Uterus (tissue), 4 donors: ENCODE measurements around the gene NOBOX. TPM values are rescaled to one million over a fixed set of nuclear protein-coding genes. Genes with fewer than 3 reads are reported as not detected.
A peak's percentile ranks its signal among the peaks of the same experiment; 100 is the strongest.
"Not testable (repeated sequence)": the region's sequence is repeated elsewhere in the genome, so short reads cannot be mapped to it uniquely, and the experiment has no call there.

Source experiments
- DNase-seq, 2 donors: peaks; one replicate each; pipeline ENCODE4 v3.0.0-alpha.2; 2019 to 2020
- H3K27ac ChIP-seq, 2 donors: fragments of 200-600 bp; sonication (generic); 1 replicate in 1 of 2; 2 replicates in 1 of 2; pipeline ENCODE4 v1.5.1; 2016 to 2018
- H3K27me3 ChIP-seq, 2 donors: fragments of 200-600 bp; sonication (generic); one replicate each; pipeline ENCODE4 v1.5.1; 2018 to 2019; ENCODE audit warnings: control low read depth in 1 of 2
- H3K36me3 ChIP-seq, 2 donors: fragments of 200-600 bp; sonication (generic); one replicate each; pipeline ENCODE4 v1.5.1; 2019; ENCODE audit warnings: control low read depth in 1 of 2
- H3K4me1 ChIP-seq, 2 donors: fragments of 200-600 bp; sonication (generic); one replicate each; pipeline ENCODE4 v1.5.1; 2018 to 2019; ENCODE audit warnings: control low read depth in 1 of 2
- H3K4me3 ChIP-seq, 2 donors: fragments of 200-600 bp; sonication (generic); 1 replicate in 1 of 2; 2 replicates in 1 of 2; pipeline ENCODE4 v1.5.1; 2018 to 2019; ENCODE audit warnings: mild to moderate bottlenecking in 1 of 2
- H3K9me3 ChIP-seq, 2 donors: fragments of 200-600 bp; sonication (generic); one replicate each; pipeline ENCODE4 v1.5.1; 2019; ENCODE audit warnings: control low read depth in 1 of 2
- POLR2A ChIP-seq, 2 donors: fragments of 450-650 bp; IDR thresholded peaks; one replicate each; pipeline ENCODE4 v1.6.1; 2016; ENCODE audit warnings: antibody characterized with exemption in 2 of 2, mild to moderate bottlenecking in 1 of 2, moderate library complexity in 1 of 2
- intact Hi-C: fragments of 100-400 bp; cut with DNase I; formaldehyde crosslinking; loops from one replicate; pipeline ENCODE4 v1.15.1; 2023; ENCODE audit warnings: low total_unique reads
- total RNA-seq, 4 donors: library from RNA; depleted of rRNA in 3 of 4; stranded (reverse); fragments of >200 nt in 3 of 4; gene quantifications; one replicate each; pipeline versions ENCODE4 v1.1.0 to v1.2.4, GENCODE V29; 2014 to 2023
- TF ChIP-seq, protein P1 (sequence below), 4 experiments: fragments of 200-600 bp in 2 of 4; fragments of 450-650 bp in 2 of 4; sonication (generic) in 2 of 4; IDR thresholded peaks; one replicate each; pipeline ENCODE4 v1.5.1; 2016 to 2019; ENCODE audit warnings: antibody characterized with exemption in 4 of 4, mild to moderate bottlenecking in 2 of 4, moderate library complexity in 1 of 4
- donor health status: DM: yes; HTN: yes; CAD: no.

NOBOX gene
- total RNA-seq, 4 donors from 2014 or later, result not detected

DNA sequence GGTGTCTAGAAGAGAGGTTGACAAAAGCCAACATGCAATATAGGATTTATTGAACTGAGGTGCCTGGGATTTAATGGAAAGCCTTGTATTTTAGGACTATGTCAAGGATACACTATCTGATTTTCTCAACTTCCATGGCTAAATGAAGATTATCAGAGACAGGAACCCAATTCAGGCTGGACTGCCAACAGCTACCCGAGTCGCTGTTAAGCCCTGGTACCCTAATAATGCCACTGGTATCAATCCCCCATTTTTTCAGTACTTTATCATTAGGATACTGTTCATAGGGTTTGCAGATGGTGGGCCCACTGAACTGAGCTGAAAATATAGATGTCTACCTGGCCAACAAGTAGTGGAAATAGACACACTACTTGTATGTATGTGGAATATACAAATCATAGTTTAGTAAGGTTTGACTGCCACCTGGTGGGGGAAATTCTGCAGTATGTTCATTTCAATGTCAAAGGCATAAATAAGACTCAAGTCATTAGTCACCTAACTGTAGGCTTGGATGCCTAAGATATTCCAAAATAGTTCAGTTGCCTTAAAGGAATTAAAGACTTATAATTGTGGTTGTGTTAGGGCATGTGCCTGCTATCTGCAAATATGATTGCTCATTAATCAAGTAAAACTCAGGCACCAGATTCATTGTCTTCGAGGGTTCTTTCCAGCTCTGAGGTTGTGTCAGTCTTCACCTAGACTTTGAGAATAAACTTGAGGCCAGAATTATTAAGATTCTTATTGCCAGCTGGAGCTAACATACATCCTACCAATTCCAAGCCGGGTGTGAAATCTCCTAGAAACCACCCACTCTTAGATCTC lies 34.1 kb upstream of the NOBOX start:
- Histone ChIP-seq H3K4me1 (no peaks in the 10 kb centered on the region), H3K36me3 (no peaks in the 10 kb centered on the region), H3K27me3 (no peaks in the 10 kb centered on the region), H3K4me3 (no peak overlapping the region), H3K9me3 (no peaks in the 10 kb centered on the region), H3K27ac (no peak overlapping the region)
- intact Hi-C loops, result no loop called here
- peak; percentile 17 to 23 for DNase-seq
- TF ChIP-seq POLR2A (IDR thresholded peaks at IDR 0.05), result no peak
- TF ChIP-seq, protein P1, sequence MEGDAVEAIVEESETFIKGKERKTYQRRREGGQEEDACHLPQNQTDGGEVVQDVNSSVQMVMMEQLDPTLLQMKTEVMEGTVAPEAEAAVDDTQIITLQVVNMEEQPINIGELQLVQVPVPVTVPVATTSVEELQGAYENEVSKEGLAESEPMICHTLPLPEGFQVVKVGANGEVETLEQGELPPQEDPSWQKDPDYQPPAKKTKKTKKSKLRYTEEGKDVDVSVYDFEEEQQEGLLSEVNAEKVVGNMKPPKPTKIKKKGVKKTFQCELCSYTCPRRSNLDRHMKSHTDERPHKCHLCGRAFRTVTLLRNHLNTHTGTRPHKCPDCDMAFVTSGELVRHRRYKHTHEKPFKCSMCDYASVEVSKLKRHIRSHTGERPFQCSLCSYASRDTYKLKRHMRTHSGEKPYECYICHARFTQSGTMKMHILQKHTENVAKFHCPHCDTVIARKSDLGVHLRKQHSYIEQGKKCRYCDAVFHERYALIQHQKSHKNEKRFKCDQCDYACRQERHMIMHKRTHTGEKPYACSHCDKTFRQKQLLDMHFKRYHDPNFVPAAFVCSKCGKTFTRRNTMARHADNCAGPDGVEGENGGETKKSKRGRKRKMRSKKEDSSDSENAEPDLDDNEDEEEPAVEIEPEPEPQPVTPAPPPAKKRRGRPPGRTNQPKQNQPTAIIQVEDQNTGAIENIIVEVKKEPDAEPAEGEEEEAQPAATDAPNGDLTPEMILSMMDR (IDR thresholded peaks at IDR 0.05), result peak in 3 of 4 experiments; percentile 20 to 38 (median 31)

GRCh38 chr7:144436500-144436899 lies 33.0 kb upstream of the NOBOX start:
- Histone ChIP-seq H3K4me3 (no peak overlapping the region), H3K4me1 (no peaks in the 10 kb centered on the region), H3K27me3 (no peaks in the 10 kb centered on the region), H3K9me3 (no peaks in the 10 kb centered on the region), H3K36me3 (no peaks in the 10 kb centered on the region), H3K27ac (no peak overlapping the region)
- TF ChIP-seq, protein P1 (IDR thresholded peaks at IDR 0.05), result no peak
- no peak for TF ChIP-seq POLR2A (IDR thresholded peaks at IDR 0.05)
- intact Hi-C loops, result no loop called here
- no peak for DNase-seq

- no peak for DNase-seq
- no peaks in the 10 kb centered on the region for H3K9me3 ChIP-seq
- no peak overlapping the region for H3K4me3 ChIP-seq
- no peaks in the 10 kb centered on the region for H3K27me3 ChIP-seq
- intact Hi-C loops, result no loop called here
- H3K36me3 ChIP-seq, result no peaks in the 10 kb centered on the region
- no peaks in the 10 kb centered on the region for H3K4me1 ChIP-seq
- TF ChIP-seq, protein P1 (IDR thresholded peaks at IDR 0.05), result no peak
- no peak for TF ChIP-seq POLR2A (IDR thresholded peaks at IDR 0.05)
- H3K27ac ChIP-seq, result no peak overlapping the region
Measured at GRCh38 chr7:144428431-144428830, 24.9 kb upstream of the NOBOX start.

GRCh38 chr7:144427539-144427938 lies 24.0 kb upstream of the NOBOX start:
- H3K27me3 ChIP-seq, H3K36me3 ChIP-seq, H3K27ac ChIP-seq, H3K4me3 ChIP-seq, H3K4me1 ChIP-seq, H3K9me3 ChIP-seq, intact Hi-C loops, DNase-seq: not testable (repeated sequence)

DNA sequence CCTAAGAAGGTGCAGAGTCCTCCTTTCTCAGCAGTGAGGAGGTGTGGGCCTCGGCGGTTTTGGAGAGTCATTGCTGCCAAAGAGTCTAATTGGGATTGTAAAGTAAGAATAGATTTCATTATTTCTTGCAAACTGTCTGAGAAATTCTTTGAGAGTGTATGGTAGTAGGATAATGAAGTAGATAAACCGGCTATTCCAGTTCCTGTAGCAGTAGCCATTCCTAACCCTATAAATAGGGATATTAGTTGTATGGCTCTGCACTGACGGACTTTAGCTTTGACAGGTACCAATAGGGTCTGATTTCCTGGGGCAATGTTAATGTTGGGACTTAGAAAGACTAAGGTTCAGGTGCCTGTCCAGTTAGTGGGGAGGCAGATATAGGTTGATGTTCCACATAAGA lies 15.4 kb upstream of the NOBOX start:
- H3K4me3 ChIP-seq, DNase-seq, intact Hi-C loops, H3K9me3 ChIP-seq, H3K27me3 ChIP-seq, H3K36me3 ChIP-seq, H3K4me1 ChIP-seq, H3K27ac ChIP-seq: not testable (repeated sequence)

- no peak overlapping the region for H3K4me3 ChIP-seq
- no peak for DNase-seq
- H3K4me1 ChIP-seq, result no peaks in the 10 kb centered on the region
- no peaks in the 10 kb centered on the region for H3K36me3 ChIP-seq
- TF ChIP-seq, protein P1 (IDR thresholded peaks at IDR 0.05), result no peak
- TF ChIP-seq POLR2A (IDR thresholded peaks at IDR 0.05), result no peak
- no peaks in the 10 kb centered on the region for H3K9me3 ChIP-seq
- intact Hi-C loops, result no loop called here
- no peak overlapping the region for H3K27ac ChIP-seq
- no peaks in the 10 kb centered on the region for H3K27me3 ChIP-seq
Measured at GRCh38 chr7:144416341-144416740, 12.8 kb upstream of the NOBOX start.
